NCI-H774 (cell line): ENCODE results near the gene HOMER1.

ENCODE experiments used
- DNase-seq: peaks from one replicate; lab custom pipeline; 2025; lab: John Stamatoyannopoulos, UW

HOMER1 gene

GRCh38 chr5:79488775-79489174 lies 25.2 kb downstream of the HOMER1 start:
- DNase-seq = no peak

GRCh38 chr5:79488058-79488457 lies 25.9 kb downstream of the HOMER1 start:
- DNase-seq = no peak

- DNase-seq = no peak
Observed at GRCh38 chr5:79487251-79487650, 26.7 kb downstream of the HOMER1 start.

- no peak for DNase-seq
Observed at GRCh38 chr5:79486116-79486515, 27.8 kb downstream of the HOMER1 start.

GRCh38 chr5:79484731-79485130 lies 29.2 kb downstream of the HOMER1 start:
- no peak for DNase-seq

- no peak for DNase-seq
Observed at GRCh38 chr5:79481574-79481973, 32.4 kb downstream of the HOMER1 start.

GRCh38 chr5:79480991-79481390 lies 32.9 kb downstream of the HOMER1 start:
- no peak for DNase-seq

- DNase-seq = no peak
Observed at GRCh38 chr5:79475152-79475466, 38.8 kb downstream of the HOMER1 start.

- no peak for DNase-seq
Observed at GRCh38 chr5:79474367-79475151, 39.4 kb downstream of the HOMER1 start.

- no peak for DNase-seq
Observed at GRCh38 chr5:79471556-79471955, 42.4 kb downstream of the HOMER1 start.

GRCh38 chr5:79464695-79465332 lies 49.1 kb downstream of the HOMER1 start:
- peak; percentile 33 for DNase-seq

- no peak for DNase-seq
Observed at GRCh38 chr5:79464278-79464677, 49.7 kb downstream of the HOMER1 start.

- no peak for DNase-seq
Observed at GRCh38 chr5:79459626-79460025, 54.3 kb downstream of the HOMER1 start.

- no peak for DNase-seq
Observed at GRCh38 chr5:79456890-79457583, 56.9 kb downstream of the HOMER1 start.

- no peak for DNase-seq
Observed at GRCh38 chr5:79456400-79456799, 57.5 kb downstream of the HOMER1 start.

GRCh38 chr5:79454043-79454442 lies 59.9 kb downstream of the HOMER1 start:
- DNase-seq = no peak

- DNase-seq = no peak
Observed at GRCh38 chr5:79448336-79448735, 65.6 kb downstream of the HOMER1 start.

GRCh38 chr5:79436821-79437220 lies 77.1 kb downstream of the HOMER1 start:
- DNase-seq = no peak

- no peak for DNase-seq
Observed at GRCh38 chr5:79436224-79436623, 77.7 kb downstream of the HOMER1 start.

- no peak for DNase-seq
Observed at GRCh38 chr5:79430196-79430595, 83.7 kb downstream of the HOMER1 start.

- no peak for DNase-seq
Observed at GRCh38 chr5:79423296-79423695, 90.6 kb downstream of the HOMER1 start.

- DNase-seq = no peak
Observed at GRCh38 chr5:79420248-79420647, 93.7 kb downstream of the HOMER1 start.

- DNase-seq = no peak
Observed at GRCh38 chr5:79418276-79418675, 95.7 kb downstream of the HOMER1 start.
